GM18520 (cell line): ENCODE data around the gene GCGR.
A peak's percentile ranks its signal among the peaks of the same experiment; 100 is the strongest.
"Not testable (repeated sequence)": the region's sequence is repeated elsewhere in the genome, so short reads cannot be mapped to it uniquely, and the experiment has no call there.

Experiments used
- ATAC-seq: cut with Tn5 transposase; IDR thresholded peaks from one replicate; pipeline ENCODE4 v1.9.1; 2021; ENCODE audit not compliant: unreplicated experiment

GCGR gene

DNA sequence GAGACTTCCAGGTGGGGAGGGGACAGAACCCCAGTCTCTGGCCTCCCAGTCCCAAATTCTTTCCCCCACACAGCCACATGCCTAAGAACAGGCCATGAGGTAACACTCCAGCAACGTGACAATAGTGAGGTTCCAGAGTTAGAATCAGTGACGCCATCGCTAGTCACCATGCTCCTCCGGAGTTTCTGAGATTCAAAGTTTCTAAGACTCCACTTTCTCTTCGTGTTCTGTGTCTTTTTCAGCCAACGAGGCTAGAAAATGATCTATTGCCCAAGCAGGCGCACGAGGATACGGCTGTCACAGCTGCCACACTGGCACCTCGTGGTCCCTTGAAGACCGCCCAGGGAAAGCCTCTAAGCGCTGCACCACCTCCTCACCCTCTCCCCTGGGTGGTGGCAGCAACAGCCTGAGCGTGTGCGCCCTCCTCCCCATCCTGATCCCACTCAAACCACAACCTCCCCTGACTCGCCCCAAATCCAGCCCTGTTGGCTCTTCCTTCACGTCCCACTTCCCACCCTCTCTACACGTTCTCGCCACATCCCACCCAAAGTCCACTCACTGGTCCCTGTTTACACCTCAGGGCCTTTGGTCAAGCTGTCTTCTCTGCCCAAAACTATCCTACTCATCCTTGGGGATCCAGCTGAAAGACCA is 28.1 kb downstream of the GCGR start:
- ATAC-seq: peak; percentile 9

- ATAC-seq: peak; percentile 72
Measured at GRCh38 chr17:81832608-81833159, 28.7 kb downstream of the GCGR start.

GRCh38 chr17:81833160-81833920 is 29.4 kb downstream of the GCGR start, which contains the start of gene MCRIP1:
Gene MCRIP1 (minus strand): TSS chr17:81833291. CDS start chr17:81824506, 8,785 bp downstream.
- ATAC-seq: peak; percentile 1

- ATAC-seq: no peak
Measured at GRCh38 chr17:81833921-81834830, 30.2 kb downstream of the GCGR start.

GRCh38 chr17:81834831-81835267 is 30.9 kb downstream of the GCGR start, which contains the start of gene PPP1R27:
Gene PPP1R27 (minus strand): TSS chr17:81835050. CDS start chr17:81834953, 97 bp downstream.
- ATAC-seq: no peak

DNA sequence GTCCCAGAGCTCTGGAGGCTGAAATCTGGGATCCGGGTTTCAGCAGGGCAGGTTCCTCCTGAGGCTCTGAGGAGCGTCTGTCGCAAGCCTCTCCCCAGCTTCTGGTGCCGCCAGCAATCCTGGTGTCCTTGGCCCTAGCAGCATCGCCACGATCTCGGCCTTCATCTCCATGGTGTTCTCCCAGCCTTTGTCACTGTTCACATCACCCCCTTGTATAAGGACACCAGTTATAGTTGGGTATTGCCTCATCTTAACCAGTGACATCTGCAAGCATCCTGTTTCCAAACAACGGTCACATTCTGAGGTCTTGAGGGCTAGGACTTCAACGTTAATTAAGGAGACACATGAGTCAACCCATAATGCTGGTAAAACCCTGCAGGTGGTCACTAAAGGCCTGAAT is 33.7 kb downstream of the GCGR start:
- no peak for ATAC-seq

DNA sequence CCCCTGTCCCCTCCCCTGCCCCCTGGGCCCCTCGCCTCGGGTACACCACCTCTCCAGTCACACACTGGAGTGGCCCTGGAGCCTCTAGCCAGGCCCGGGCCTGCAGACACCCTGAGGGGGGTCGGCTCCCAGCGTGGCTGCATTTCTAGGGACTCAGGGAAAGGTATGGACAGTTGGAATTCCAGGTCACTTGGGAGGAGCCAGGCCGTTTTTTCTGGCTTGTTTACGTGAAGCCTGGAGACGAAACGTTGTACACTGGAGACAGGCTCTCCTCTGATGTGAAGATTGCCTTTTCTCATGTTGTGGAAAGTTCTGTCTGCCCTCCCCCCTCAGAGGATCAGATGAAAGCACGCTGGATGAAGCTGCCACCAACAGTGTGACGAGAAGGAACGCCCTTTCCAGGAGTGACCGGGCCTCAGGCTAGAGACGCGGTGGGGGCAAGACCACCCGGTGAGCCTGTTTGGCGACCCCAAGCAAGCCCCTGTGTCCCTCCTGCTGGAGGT is 34.9 kb downstream of the GCGR start:
- ATAC-seq: no peak

DNA sequence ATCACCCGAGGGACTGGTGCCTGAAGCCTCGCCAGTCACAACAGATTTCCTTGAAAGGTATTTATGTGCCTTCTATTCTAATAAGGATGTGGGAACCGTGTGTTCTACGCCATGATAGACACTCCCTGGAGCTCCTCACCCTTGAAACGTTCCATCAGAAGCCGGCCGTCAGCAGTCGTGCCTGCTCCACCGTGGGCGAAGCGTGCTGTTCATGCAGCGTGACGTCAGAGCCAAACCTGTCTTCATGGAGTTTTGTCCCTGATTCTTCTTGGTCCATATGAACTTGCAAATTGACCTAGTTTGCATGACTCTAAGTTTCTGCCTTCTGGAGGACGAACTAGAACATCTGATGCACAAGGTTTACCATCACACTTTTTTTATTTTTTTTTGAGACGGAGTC is 35.4 kb downstream of the GCGR start:
- no peak for ATAC-seq

GRCh38 chr17:81840059-81840458 is 36.1 kb downstream of the GCGR start:
- not testable (repeated sequence) for ATAC-seq

GRCh38 chr17:81840826-81841778 is 37.2 kb downstream of the GCGR start:
- no peak for ATAC-seq

DNA sequence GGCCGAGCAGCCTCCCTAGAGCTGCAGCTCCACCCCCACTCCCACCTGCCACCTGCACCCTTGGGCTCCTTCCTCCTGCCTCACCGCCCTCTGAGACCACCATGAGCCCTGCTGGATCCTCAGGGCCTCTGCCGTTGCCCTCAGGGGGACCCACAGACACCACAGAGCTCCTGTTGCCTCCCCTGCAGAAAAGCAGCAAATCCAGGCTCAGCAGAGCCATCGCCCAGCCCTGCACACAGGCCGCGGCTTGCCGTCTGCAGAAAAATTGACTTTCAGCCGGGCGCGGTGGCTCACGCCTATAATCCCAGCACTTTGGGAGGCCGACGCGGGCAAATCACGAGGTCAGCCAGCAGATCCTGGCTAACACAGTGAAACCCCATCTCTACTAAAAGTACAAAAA is 37.9 kb downstream of the GCGR start:
- ATAC-seq: no peak

GRCh38 chr17:81842378-81842724 is 38.4 kb downstream of the GCGR start:
- no peak for ATAC-seq

- no peak for ATAC-seq
Measured at GRCh38 chr17:81842725-81843504, 39.0 kb downstream of the GCGR start.

GRCh38 chr17:81843713-81844326 is 39.9 kb downstream of the GCGR start:
- no peak for ATAC-seq

DNA sequence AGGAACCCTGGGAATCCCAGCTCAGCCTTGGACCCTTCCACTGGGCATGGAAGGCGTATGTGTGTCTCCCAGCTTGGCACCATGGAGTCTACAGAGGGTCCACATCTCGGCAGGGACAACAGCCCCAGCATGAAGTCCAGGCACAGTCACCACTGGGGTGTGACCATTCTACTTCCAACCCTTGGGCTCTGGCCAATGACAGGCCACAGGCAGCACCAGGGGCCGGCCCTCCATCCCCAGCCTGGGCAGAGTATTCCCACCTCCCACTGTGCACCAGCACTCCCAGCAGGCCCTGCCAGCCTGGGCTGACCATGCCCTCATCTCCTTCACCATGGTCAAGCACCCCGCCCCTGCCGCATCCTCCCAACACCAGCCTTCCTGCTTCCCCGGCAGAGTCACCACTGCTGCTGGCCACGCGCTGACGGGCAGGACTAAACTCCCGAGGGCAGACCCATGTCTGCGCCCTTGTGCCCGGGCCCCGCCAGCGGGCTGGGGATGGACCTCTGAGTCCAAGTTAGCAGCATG is 40.4 kb downstream of the GCGR start:
- no peak for ATAC-seq

- ATAC-seq: no peak
Measured at GRCh38 chr17:81844887-81845286, 40.9 kb downstream of the GCGR start.

GRCh38 chr17:81845361-81845760 is 41.4 kb downstream of the GCGR start:
- no peak for ATAC-seq
